GM18909 (cell line): ENCODE results near the gene SPIRE2.
A peak's percentile ranks its signal among the peaks of the same experiment; 100 is the strongest.
"Not testable (repeated sequence)": the region's sequence is repeated elsewhere in the genome, so short reads cannot be mapped to it uniquely, and the experiment has no call there.

Experiments used
- ATAC-seq: cut with Tn5 transposase; IDR thresholded peaks from one replicate; pipeline ENCODE4 v1.9.1; 2021; ENCODE audit warnings: mild to moderate bottlenecking; ENCODE audit not compliant: unreplicated experiment, poor library complexity

The SPIRE2 gene

DNA sequence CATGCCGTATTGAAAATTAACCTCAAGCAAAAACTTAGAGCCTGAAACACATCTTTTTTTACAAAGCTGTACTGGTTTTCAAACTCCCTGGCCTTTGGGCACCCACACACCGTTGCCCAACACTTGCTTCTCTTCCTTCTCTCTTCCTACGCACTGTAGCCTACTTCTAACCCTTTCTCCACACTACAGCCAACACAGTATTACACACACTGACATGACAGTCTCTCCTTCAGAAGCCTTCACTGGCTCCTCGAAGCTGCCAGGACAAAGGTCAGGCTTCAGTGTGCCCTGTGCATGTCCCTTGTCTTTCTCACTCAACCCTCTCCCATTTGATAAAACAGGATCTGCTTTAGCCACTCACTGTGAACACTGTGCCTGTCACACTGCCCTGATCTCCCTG is 19.8 kb upstream of the SPIRE2 start:
- ATAC-seq, result no peak

DNA sequence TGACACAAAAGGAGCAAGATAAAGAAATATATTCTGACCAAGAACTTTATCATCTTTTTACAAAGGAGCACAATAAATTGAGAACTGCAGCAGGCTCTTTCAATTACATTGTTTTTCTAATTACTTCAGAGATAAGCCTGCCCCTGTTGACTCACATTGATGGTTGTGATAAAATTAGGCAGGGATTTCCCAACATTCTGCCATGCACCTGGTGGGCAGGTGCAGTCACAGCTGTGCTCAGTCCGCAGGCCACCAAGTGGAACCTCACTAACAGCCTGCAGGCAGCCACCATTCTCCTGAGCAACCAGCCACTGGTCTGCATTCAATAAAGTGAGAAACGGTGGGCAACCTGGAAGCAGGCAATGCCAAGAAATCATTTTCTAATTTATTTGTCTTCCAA is 17.0 kb upstream of the SPIRE2 start:
- ATAC-seq, result no peak

DNA sequence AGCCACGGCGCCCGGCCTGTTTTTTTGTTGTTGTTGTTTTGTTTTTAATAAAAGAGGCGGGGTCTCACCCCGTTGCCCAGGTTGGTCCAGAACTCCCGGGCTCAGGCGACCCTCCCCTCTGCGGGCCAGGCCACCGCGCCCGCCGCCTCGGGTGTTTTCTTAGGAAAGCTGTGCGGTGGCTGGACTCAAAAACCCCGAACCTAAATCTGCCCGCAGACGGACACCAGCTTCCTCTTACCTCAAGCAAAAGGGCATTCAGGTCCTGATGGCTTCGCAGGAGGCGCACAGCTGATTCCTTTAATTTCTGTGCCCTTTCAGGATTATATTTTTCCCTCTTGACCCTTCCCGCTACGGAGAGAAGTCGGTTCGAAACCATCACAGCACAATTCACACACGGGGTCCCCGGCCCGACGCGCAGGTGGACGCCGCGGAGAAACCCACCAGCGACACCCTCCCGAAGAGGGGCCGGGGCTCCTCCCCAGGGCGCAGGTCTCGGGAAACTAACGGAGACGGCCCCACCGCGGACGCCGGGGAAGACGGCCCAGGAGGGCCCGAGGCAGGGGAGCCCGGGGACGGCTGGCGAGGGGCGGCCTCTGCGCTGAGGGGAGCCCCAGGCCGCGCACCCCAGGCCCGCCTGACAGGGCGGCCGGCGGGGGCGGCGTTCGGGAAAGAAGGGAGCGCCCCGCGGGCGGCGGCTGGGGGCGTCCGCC is 12.5 kb upstream of the SPIRE2 start:
- ATAC-seq, result peak; percentile 39

DNA sequence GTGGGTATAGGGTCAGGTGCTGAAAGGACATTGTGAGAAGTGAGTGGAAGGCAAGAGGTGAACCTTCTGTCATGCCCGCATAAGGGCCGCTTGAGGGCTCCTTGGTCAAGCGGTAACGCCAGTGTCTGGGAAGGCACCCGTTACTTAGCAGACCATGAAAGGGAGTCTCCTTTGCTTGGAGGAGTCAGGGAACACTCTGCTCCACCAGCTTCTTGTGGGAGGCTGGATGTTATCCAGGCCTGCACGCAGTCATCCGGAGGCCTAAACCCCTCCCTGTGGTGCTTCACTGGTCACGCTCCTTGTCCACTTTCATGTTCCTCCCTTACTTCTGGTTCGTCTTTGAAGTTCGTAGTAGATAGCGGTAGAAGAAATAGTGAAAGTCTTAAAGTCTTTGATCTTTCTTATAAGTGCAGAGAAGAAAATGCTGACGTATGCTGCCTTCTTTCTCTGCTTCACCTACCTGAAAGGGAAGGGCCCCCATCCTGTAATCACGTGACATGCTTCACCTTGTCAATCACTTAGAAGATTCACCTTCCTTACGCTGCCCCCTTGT is 9.3 kb upstream of the SPIRE2 start:
- not testable (repeated sequence) for ATAC-seq

- ATAC-seq, result not testable (repeated sequence)
These were observed 8.8 kb upstream of the SPIRE2 start for GRCh38 chr16:89819448-89819847.

DNA sequence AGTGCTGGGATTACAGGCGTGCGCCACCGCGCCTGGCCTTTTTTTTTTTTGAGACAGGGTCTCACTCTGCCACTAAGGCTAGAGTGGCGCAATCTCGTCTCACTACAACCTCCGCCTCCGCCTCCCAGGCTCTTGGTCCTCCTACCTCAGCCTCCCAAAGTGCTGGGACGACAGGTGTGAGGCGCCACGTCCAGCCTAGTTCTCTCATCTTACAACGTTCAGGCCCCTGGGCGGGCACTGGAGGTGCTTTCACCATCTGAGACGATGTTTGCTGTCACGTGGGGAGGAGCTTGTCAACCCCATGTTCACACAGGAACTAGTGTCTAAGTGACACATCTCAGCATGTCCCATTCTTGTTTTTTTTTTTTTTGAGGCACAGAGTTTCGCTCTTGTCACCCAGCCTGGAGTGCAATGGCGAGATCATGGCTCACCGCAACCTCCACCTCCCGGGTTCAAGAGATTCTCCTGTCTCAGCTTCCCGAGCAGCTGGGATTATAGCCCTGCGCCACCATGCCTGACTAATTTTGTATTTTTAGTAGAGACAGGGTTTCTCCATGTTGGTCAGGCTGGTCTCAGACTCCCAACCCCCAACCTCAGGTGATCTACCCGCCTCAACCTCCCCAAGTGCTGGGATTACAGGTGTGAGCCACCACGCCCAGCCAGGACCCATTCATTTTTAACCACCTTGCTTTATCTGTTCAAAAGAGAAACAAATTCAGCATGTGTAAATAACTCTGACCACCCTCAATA is 6.7 kb upstream of the SPIRE2 start:
- ATAC-seq, result no peak

DNA sequence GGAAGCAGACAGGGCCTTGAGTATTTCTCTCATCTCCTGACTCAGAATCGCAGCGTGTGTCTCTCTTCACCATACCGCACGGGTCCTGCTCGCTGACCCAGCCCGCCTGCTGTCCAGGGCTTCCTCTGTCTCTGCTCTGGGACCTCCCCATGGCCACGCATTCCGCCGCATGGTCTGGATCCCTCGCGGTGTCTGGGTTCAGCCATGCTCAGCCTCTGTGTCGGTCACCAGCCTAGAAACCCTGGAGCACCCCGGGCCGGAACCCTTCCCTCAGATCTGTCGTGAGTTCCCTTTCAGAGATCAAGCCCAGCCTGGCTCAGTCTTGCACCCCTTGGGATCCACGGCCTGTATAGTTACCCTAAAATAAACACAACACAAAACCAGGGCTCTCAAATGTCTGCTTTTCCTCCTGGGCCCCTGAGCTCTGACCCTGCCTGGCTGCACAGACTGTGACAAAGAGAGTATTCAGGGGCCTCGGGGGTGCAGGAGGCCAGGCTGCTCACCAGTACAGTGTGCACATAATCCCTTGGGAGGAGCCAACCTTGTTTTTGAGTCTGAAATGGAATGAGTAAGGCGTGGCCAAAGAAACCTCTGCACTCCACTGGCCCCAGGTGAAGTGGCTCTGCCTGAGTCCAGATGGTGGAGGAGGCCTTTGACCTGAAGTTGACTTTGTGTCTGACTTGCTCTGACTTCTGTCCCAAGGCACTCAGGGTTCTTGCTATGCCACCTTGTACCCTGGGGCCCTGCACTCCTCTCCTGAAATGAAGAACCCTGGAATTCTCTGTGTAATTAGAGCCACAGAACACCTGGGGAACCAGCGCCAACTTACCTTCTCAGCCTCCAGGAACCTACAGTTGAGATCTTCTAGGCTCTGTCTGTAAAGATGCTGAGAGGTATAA is 5.8 kb upstream of the SPIRE2 start:
- no peak for ATAC-seq

DNA sequence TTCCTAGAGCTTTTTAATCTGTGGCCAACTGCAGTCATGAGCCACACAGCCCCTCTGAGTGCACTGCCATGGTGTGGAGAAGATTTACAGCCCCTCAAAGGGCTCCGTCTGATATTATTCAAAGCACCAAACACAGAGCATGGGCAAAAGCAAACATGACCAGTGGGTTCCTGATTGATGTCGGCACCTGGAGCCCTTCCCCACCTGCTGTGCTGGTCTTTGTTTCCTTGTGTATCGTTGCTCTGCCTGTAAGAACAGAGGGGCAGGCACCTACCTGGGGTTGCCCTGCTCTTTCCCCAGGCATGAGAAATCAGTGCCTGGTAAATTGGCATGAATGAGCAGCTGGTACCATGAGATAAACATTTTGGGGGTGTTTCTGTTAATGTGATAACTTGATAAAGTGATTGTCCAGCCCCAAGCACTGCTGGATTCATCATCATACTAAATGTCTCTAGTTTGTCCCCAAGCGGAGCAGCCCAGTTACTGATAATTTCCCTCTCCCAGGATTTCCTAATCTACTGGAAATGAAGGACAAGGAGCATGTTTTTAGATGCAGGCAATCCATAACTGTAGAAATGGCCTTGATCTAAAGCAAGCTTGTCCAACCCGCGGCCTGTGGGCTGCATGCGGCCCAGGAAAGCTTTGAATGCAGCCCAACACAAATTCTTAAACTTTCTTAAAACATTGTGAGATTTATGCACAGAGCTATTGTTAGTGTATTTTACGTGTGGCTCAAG is 5.0 kb upstream of the SPIRE2 start:
- no peak for ATAC-seq

DNA sequence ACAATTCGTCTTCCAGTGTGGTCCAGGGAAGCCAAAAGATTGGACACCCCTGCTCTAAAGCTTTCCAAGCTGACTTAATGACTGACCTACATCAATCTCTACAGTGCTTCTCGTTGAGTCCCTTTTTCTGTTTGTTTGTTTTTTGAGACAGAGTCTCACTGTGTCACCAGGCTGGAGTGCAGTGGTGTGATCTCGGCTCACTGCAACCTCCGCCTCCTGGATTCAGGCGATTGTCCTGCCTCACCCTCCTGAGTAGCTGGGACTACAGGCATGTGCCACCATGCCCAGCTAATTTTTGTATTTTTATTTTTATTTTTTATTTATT is 4.5 kb upstream of the SPIRE2 start:
- not testable (repeated sequence) for ATAC-seq

- ATAC-seq, result no peak
These were observed 1.5 kb upstream of the SPIRE2 start for GRCh38 chr16:89826531-89827382.

DNA sequence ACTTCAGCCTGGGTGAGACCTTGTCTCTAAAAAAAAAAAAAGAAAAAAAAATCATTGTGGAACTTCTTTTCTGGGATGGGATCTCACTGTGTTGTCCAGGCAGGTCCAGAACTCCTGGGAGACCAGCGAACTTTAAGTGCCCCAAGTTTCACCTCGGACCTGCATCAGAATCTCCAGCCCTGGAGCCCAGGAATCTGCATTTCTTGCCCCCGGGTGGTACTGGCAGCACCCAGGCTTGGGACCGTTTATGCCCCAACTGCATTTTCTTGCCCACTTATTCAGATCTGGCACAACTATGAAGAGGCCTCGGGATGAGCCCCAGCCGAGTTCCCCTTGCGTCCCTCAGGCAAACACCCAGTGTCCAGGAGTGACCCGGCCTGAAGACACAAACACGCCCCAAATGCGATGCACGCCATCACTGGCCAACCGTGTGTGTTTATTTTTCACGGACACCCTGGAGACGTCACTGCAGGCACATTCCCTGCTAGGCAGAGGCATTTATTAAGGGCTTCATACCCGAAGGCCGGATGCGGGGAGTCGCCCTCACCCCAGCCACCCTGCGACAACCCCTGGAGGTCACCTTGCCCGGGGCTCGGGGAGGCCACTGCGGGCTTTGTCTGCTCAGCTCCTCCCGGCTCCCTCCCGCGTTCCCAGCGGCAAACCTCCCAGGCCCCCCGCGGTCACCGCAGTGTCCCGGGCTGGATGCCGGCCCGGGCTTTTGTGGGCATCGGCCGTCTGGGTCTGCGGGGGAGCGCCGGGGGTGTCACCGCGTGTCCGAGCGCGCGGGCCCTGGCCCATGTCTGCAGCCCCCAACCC is 684 bp upstream of the SPIRE2 start:
- no peak for ATAC-seq

- ATAC-seq, result no peak
These were observed 775 bp downstream of the SPIRE2 start for GRCh38 chr16:89828870-89829629.

DNA sequence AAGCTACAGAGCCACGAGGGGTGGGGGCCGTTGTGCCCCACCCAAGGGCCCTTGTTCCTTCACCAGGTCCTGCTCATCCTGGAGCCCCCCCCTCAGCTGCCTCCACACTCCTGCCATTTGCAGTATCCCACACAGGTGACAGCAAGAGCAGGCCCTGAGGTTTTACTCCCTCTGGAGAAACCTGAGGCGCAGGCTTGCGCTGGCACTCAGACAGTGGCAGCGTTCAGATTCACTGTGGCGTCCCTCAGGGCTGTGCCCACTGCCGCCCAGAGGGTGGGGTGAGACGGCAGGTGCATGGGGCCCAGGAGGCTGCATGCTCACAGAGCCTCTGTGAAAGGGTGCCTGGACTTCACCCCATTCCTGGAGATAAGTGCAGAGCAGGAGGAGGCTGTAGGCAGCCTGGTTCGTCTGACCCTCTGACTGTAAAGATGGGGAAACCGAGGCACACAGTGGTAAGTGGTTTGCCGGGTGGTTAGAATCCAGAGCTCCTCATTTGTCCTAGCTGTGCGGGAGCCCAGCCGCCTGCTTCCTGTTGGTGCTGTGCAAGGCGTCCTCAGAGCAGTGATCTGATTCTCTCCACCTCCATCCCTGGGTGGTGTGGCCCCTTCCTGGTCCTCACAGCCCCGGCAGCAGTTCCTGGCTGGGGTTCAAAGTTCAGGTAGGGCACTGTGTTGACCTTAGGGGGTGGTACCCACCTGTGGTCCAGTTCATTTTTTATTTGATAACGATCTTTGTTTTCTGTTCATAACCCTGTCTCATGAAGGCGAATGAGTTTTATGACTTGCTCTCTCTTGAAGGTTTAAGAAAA is 1.6 kb downstream of the SPIRE2 start:
- ATAC-seq, result no peak

GRCh38 chr16:89831810-89832328 is 3.6 kb downstream of the SPIRE2 start:
- ATAC-seq, result no peak

DNA sequence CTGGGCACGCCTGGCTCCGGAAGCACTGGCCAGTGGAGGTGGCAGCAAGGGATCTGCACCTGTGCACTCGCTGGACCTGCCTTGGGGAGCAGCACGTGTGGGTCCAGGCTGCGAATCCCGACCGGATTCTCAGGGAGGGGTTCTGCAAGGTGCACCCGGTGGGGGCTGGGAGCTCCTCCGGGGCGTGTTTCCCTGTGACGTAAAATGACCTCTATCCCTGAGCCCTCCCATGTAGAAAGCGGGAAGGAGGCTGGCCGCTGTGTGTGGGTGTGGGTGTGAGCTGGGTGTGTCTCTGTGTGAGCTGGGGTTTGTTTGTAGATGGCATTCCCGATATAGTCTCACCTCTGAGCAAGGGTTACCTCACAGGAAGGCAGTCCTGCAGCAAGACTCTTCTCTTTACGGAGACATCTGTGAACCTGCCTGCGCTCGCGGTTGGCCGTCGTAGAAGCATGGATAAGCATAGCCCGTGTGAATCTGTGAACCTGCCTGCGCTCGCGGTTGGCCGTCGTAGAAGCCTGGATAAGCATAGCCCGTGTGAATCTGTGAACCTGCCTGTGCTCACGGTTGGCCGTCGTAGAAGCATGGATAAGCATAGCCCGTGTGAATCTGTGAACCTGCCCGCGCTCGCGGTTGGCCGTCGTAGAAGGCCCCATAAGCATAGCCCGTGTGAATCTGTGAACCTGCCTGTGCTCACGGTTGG is 5.5 kb downstream of the SPIRE2 start:
- not testable (repeated sequence) for ATAC-seq

DNA sequence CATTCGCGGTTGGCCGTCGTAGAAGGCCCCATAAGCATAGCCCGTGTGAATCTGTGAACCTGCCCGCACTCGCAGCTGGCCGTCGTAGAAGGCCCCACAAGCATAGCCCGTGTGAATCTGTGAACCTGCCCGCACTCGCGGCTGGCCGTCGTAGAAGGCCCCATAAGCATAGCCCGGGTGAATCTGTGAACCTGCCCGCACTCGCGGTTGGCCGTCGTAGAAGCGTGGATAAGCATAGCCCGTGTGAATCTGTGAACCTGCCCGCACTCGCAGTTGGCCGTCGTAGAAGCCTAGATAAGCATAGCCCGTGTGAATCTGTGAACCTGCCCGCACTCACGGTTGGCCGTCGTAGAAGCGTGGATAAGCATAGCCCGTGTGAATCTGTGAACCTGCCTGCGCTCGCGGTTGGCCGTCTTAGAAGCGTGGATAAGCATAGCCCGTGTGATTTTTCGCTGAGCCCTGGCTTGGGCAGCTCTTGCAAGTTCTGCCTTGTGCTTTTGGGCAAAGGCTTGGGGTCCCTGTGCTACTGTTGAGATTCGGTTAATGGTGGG is 6.6 kb downstream of the SPIRE2 start:
- not testable (repeated sequence) for ATAC-seq
